ENCODE data around the gene JUND. TPM values are rescaled to one million over a fixed set of nuclear protein-coding genes. Genes with fewer than 3 reads are reported as not detected.

Gene JUND
- total RNA-seq, 2 experiments from 2014 or later: 79.0 to 138 TPM

DNA sequence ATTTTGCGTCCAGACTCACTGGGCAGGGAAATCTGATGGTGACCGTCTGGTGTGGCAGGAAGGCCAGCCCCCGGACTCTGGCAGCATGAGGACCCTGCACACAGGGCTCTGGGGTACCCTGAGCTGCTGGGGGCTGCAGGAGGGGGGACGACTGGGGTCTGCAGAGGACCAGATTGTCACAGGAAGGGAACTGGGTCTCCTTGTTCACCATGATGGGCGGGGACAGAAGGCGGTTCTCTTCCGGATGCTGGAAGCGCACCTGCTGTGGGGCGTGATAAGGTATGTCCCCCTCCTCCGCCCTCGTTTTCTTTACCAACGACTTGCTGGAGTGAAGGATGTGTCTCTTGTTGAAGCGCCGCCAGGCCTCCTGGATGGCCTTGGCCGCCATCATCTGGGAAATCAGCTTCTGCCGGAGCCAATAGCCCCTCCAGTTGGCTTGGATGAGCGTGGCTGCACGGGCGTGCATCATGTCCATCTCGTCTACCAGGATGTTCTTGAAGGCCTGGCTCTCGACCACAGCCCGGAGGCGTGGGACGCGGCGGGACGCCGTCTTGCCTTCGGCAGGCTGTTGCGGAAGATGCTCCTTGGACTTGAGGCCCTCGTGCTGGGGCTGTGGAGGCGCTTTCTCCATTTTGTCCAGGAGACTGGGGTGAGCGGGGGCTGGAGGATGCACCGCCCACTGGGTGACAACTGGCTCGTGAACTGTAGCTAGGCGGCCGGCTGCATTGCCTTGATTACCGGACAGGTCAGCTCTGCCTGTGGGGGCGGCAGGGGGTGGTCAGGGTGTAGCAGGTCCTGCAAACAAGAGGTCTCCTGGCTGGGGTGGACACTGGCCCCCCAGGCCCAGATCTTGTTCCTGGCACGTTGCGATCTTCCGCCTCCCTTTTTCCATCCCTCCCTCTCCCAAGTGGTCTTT lies 14.4 kb downstream of the JUND start:
- no peak overlapping the region for H3K27ac ChIP-seq (ENCODE audit: low read depth, low read length, poor library complexity, severe bottlenecking)
- TF ChIP-seq, protein P1, sequence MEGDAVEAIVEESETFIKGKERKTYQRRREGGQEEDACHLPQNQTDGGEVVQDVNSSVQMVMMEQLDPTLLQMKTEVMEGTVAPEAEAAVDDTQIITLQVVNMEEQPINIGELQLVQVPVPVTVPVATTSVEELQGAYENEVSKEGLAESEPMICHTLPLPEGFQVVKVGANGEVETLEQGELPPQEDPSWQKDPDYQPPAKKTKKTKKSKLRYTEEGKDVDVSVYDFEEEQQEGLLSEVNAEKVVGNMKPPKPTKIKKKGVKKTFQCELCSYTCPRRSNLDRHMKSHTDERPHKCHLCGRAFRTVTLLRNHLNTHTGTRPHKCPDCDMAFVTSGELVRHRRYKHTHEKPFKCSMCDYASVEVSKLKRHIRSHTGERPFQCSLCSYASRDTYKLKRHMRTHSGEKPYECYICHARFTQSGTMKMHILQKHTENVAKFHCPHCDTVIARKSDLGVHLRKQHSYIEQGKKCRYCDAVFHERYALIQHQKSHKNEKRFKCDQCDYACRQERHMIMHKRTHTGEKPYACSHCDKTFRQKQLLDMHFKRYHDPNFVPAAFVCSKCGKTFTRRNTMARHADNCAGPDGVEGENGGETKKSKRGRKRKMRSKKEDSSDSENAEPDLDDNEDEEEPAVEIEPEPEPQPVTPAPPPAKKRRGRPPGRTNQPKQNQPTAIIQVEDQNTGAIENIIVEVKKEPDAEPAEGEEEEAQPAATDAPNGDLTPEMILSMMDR (conservative IDR thresholded peaks at IDR 0.05; ENCODE audit: low read length): no peak
- TF ChIP-seq EZH2phosphoT487 (IDR thresholded peaks at IDR 0.05; ENCODE audit: borderline replicate concordance, low read depth, low read length): no peak
- H3K4me3 ChIP-seq (ENCODE audit: low read depth, low read length, poor library complexity, severe bottlenecking): no peak overlapping the region
- no peaks in the 10 kb centered on the region for H3K79me2 ChIP-seq (ENCODE audit: insufficient read depth, low read depth, low read length)
- H2AFZ ChIP-seq (ENCODE audit: low read length): no peak overlapping the region
- BruUV-seq (replicated peaks): no TSS peak
- no peaks in the 10 kb centered on the region for H3K9me2 ChIP-seq (ENCODE audit: insufficient read depth, low read length)
- H3K9me3 ChIP-seq (ENCODE audit: low read length): no peaks in the 10 kb centered on the region
- H4K20me1 ChIP-seq (ENCODE audit: insufficient read depth, low read length): no peaks in the 10 kb centered on the region; the same call in 1 of the 2 replicates
- no peaks in the 10 kb centered on the region for H3K36me3 ChIP-seq (ENCODE audit: insufficient read depth, low read length)
- POLR2A ChIA-PET: interaction anchor here (0.5 to 0.6 kb wide), 2 partner anchors 57 to 134 kb away, joined by 3 read pairs; no protein-coding TSS in a partner anchor
- DNase-seq (ENCODE audit: low spot score): no peak
- H3K4me2 ChIP-seq (ENCODE audit: low read length): no peak overlapping the region
- intact Hi-C loops (cut with micrococcal nuclease; ENCODE audit: unreplicated experiment): no loop called here
- H3K4me1 ChIP-seq (ENCODE audit: insufficient read depth, low read length, poor library complexity, severe bottlenecking): peaks cover 11% of the 10 kb centered on the region
- CTCF ChIA-PET (ENCODE audit: unreplicated experiment): no interaction called here

DNA sequence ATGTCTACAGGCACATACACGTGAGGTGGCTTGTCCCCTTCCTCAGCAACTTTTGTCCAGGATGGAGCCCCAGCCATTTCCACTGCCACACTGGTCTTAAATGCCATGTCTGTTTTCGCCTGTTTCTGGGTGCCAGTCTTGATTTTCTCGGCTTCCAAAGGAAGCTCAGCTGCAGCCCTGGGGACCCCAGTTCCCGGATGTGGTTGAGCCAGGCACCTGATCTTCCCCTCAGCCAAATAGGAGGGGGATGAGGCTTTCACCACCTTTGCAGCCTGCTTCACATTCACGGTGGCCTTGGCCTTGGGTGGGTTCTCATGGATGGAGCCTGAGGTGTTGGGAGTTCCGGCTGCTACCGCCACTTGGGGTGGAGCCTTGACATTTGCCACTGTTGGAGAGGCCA lies 15.8 kb downstream of the JUND start:
- Histone ChIP-seq H3K36me3 (ENCODE audit: insufficient read depth, low read length) (no peaks in the 10 kb centered on the region), H2AFZ (ENCODE audit: low read length) (no peak overlapping the region), H3K9me3 (ENCODE audit: low read length) (no peaks in the 10 kb centered on the region), H3K79me2 (ENCODE audit: insufficient read depth, low read depth, low read length) (no peaks in the 10 kb centered on the region), H3K4me2 (ENCODE audit: low read length) (peak overlapping the region; percentile 47), H4K20me1 (ENCODE audit: insufficient read depth, low read length) (no peaks in the 10 kb centered on the region), H3K27ac (ENCODE audit: low read depth, low read length, poor library complexity, severe bottlenecking) (no peak overlapping the region), H3K9me2 (ENCODE audit: insufficient read depth, low read length) (no peaks in the 10 kb centered on the region), H3K4me3 (ENCODE audit: low read depth, low read length, poor library complexity, severe bottlenecking) (peak overlapping the region; percentile 10), H3K4me1 (ENCODE audit: insufficient read depth, low read length, poor library complexity, severe bottlenecking) (peaks cover 11% of the 10 kb centered on the region)
- no peak for TF ChIP-seq EZH2phosphoT487 (IDR thresholded peaks at IDR 0.05; ENCODE audit: borderline replicate concordance, low read depth, low read length)
- TF ChIP-seq, protein P1 (conservative IDR thresholded peaks at IDR 0.05; ENCODE audit: low read length): no peak
- ChIA-PET CTCF (ENCODE audit: unreplicated experiment) (no interaction called here), POLR2A (no interaction called here)
- no TSS peak for BruUV-seq (replicated peaks)
- peak; percentile 55 for DNase-seq (ENCODE audit: low spot score)
- intact Hi-C loops (cut with micrococcal nuclease; ENCODE audit: unreplicated experiment): no loop called here

Measured in OCI-LY7 (cell line).